CD14-positive monocyte (primary cell): ENCODE data around the gene EGFLAM. TPM values are rescaled to one million over a fixed set of nuclear protein-coding genes. Genes with fewer than 3 reads are reported as not detected.

ENCODE experiments used
- DNase-seq, 3 donors: peaks; one replicate each; pipeline ENCODE4 v3.0.0-alpha.2; 2011 to 2022
- H2AFZ ChIP-seq: 2 replicates; pipeline ENCODE4 v1.6.0; 2012; ENCODE audit warnings: mild to moderate bottlenecking, low read depth, low read length, inconsistent platforms; ENCODE audit not compliant: insufficient read depth, poor library complexity, severe bottlenecking
- H3K27ac ChIP-seq, 2 donors: 1 replicate in 1 of 2; 2 replicates in 1 of 2; pipeline ENCODE4 v1.5.1; 2012 to 2013; ENCODE audit warnings: low read length in 2 of 2, control low read depth in 1 of 2, inconsistent platforms in 1 of 2, low read depth in 1 of 2, mild to moderate bottlenecking in 1 of 2
- H3K27me3 ChIP-seq, 2 donors: one replicate each; pipeline versions ENCODE4 v1.6.0 to v1.6.1; 2011 to 2013; ENCODE audit warnings: low read length in 2 of 2; ENCODE audit not compliant: control insufficient read depth in 2 of 2, insufficient read depth in 2 of 2
- H3K36me3 ChIP-seq, 2 donors: replicated peaks in 1 of 2; 1 replicate in 1 of 2; 2 replicates in 1 of 2; pipeline versions ENCODE4 v1.5.1 to v1.6.1; 2012 to 2013; ENCODE audit warnings: low read length in 2 of 2, control low read depth in 1 of 2, inconsistent platforms in 1 of 2, mild to moderate bottlenecking in 1 of 2; ENCODE audit not compliant: insufficient read depth in 2 of 2, control insufficient read depth in 1 of 2
- H3K4me1 ChIP-seq, 2 donors: 1 replicate in 1 of 2; 2 replicates in 1 of 2; pipeline versions ENCODE4 v1.5.1 to v1.6.1; 2012 to 2013; ENCODE audit warnings: low read length in 2 of 2, control low read depth in 1 of 2, inconsistent platforms in 1 of 2, mild to moderate bottlenecking in 1 of 2, moderate library complexity in 1 of 2; ENCODE audit not compliant: insufficient read depth in 2 of 2, control insufficient read depth in 1 of 2
- H3K4me2 ChIP-seq: replicated peaks from 2 replicates; pipeline ENCODE3; 2012; ENCODE audit warnings: low read length, moderate library complexity, mild to moderate bottlenecking; ENCODE audit not compliant: poor library complexity, severe bottlenecking; ENCODE audit errors: extremely low read depth
- H3K4me3 ChIP-seq, 3 experiments: fragments of 200-600 bp in 1 of 3; sonication (generic) in 1 of 3; replicated peaks in 1 of 3; 1 replicate in 2 of 3; 2 replicates in 1 of 3; pipeline ENCODE4 v1.5.1; 2011 to 2013; ENCODE audit warnings: low read length in 3 of 3, mild to moderate bottlenecking in 3 of 3, control low read depth in 2 of 3, low read depth in 2 of 3, inconsistent platforms in 1 of 3, moderate library complexity in 1 of 3
- H3K79me2 ChIP-seq: 2 replicates; pipeline ENCODE4 v1.6.0; 2012; ENCODE audit warnings: mild to moderate bottlenecking, control low read depth, inconsistent platforms, low read length, moderate library complexity; ENCODE audit not compliant: insufficient read depth
- H3K9ac ChIP-seq: 2 replicates; pipeline ENCODE4 v1.6.0; 2017; ENCODE audit warnings: low read length, mild to moderate bottlenecking; ENCODE audit not compliant: insufficient read depth, poor library complexity, severe bottlenecking
- H3K9me3 ChIP-seq, 2 donors: replicated peaks in 1 of 2; 1 replicate in 1 of 2; 2 replicates in 1 of 2; pipeline versions ENCODE4 v1.5.1 to v1.6.1; 2012 to 2013; ENCODE audit warnings: low read length in 2 of 2, control low read depth in 1 of 2; ENCODE audit not compliant: control insufficient read depth in 1 of 2, insufficient read depth in 1 of 2
- H4K20me1 ChIP-seq: 2 replicates; pipeline ENCODE4 v1.6.0; 2012; ENCODE audit warnings: mild to moderate bottlenecking, low read length, control low read depth, moderate library complexity; ENCODE audit not compliant: insufficient read depth
- H3K27ac Mint-ChIP-seq, 7 donors: one replicate each; pipeline ENCODE4 v1.8.0; 2020; ENCODE audit warnings: mild to moderate bottlenecking in 7 of 7, mixed read lengths in 7 of 7, moderate library complexity in 6 of 7, inconsistent platforms in 2 of 7
- H3K27me3 Mint-ChIP-seq, 3 donors: one replicate each; pipeline ENCODE4 v1.8.0; 2021 to 2022; ENCODE audit warnings: low read depth in 3 of 3, mild to moderate bottlenecking in 3 of 3, mixed read lengths in 3 of 3, moderate library complexity in 3 of 3, inconsistent platforms in 1 of 3
- H3K36me3 Mint-ChIP-seq, 2 donors: one replicate each; pipeline ENCODE4 v1.8.0; 2020; ENCODE audit warnings: mixed read lengths in 2 of 2, inconsistent platforms in 1 of 2, mild to moderate bottlenecking in 1 of 2
- H3K4me1 Mint-ChIP-seq: one replicate; pipeline ENCODE4 v1.8.0; 2020; ENCODE audit warnings: mild to moderate bottlenecking, mixed read lengths
- H3K4me3 Mint-ChIP-seq, 2 donors: one replicate each; pipeline ENCODE4 v1.8.0; 2020; ENCODE audit warnings: mild to moderate bottlenecking in 2 of 2, mixed read lengths in 2 of 2, moderate library complexity in 1 of 2
- H3K9me3 Mint-ChIP-seq, 7 donors: one replicate each; pipeline ENCODE4 v1.8.0; 2020 to 2022; ENCODE audit warnings: mixed read lengths in 7 of 7, mild to moderate bottlenecking in 6 of 7, moderate library complexity in 6 of 7, inconsistent platforms in 2 of 7
- CTCF ChIP-seq: fragments of 200-600 bp; IDR thresholded peaks from one replicate; pipeline ENCODE4 v1.8.0; 2022; ENCODE audit warnings: antibody characterized with exemption, mild to moderate bottlenecking
- WGBS: methylation state at CpG from one replicate; pipeline ENCODE4 v1.1.5; 2013; ENCODE audit warnings: missing lambda C conversion rate; ENCODE audit not compliant: insufficient coverage; 5-methylcytosine and 5-hydroxymethylcytosine counted together
- intact Hi-C, 2 donors: fragments of 100-400 bp; cut with micrococcal nuclease; formaldehyde crosslinking; loops; one replicate each; pipeline versions ENCODE4 v1.15.0 to v1.15.1; 2023
- polyA plus RNA-seq, 3 donors: library from polyadenylated mRNA; depleted of rRNA in 1 of 3; unstranded in 2 of 3; stranded (reverse) in 1 of 3; fragments of 300-500 nt in 2 of 3; fragments of >200 nt in 1 of 3; fragmentation: Illumina TruSeq in 2 of 3; gene quantifications; 1 replicate in 2 of 3; 2 replicates in 1 of 3; pipeline ENCODE4 v1.2.3, GENCODE V29; 2012 to 2021

Gene EGFLAM
- polyA plus RNA-seq, 3 donors, result not detected

- intact Hi-C loops, result no loop called here
- Histone ChIP-seq H3K4me2 (no peak overlapping the region), H3K27ac (no peak overlapping the region), H3K4me1 (no peaks in the 10 kb centered on the region), H3K4me3 (no peak overlapping the region), H3K79me2 (no peaks in the 10 kb centered on the region), H3K9me3 (peaks cover 0 to 3% of the 10 kb centered on the region in 2 donors), H3K9ac (no peak overlapping the region), H3K27me3 (peaks cover 86 to 100% of the 10 kb centered on the region in 2 donors), H2AFZ (no peak overlapping the region), H3K36me3 (no peaks in the 10 kb centered on the region), H4K20me1 (no peaks in the 10 kb centered on the region)
- H3K36me3 Mint-ChIP-seq, result no peaks in the 10 kb centered on the region
- peaks cover 53 to 88% (median 57%) of the 10 kb centered on the region in 3 donors for H3K27me3 Mint-ChIP-seq
- DNase-seq, result no peak
- 95% methylated on average over 3 of the region's 7 CpGs for WGBS
- no peak for TF ChIP-seq CTCF
- peaks cover 0 to 8% (median 3%) of the 10 kb centered on the region in 7 donors for H3K9me3 Mint-ChIP-seq
- no peak overlapping the region for H3K27ac Mint-ChIP-seq
- H3K4me1 Mint-ChIP-seq, result no peaks in the 10 kb centered on the region
- peak overlapping the region in 1 of 2 donors; percentile 71 for H3K4me3 Mint-ChIP-seq
Observed at GRCh38 chr5:38472541-38472940, 214.2 kb downstream of the EGFLAM start.

- H3K4me1 Mint-ChIP-seq, result no peaks in the 10 kb centered on the region
- no peaks in the 10 kb centered on the region for H3K36me3 Mint-ChIP-seq
- Histone ChIP-seq H2AFZ (no peak overlapping the region), H3K9ac (no peak overlapping the region), H3K4me2 (no peak overlapping the region), H3K79me2 (no peaks in the 10 kb centered on the region), H4K20me1 (no peaks in the 10 kb centered on the region), H3K27ac (no peak overlapping the region), H3K36me3 (no peaks in the 10 kb centered on the region), H3K27me3 (peaks cover 87 to 100% of the 10 kb centered on the region in 2 donors), H3K9me3 (peaks cover 0 to 3% of the 10 kb centered on the region in 2 donors), H3K4me3 (no peak overlapping the region), H3K4me1 (no peaks in the 10 kb centered on the region)
- H3K27me3 Mint-ChIP-seq, result peaks cover 58 to 93% (median 59%) of the 10 kb centered on the region in 3 donors
- intact Hi-C loops, result no loop called here
- H3K27ac Mint-ChIP-seq, result no peak overlapping the region
- TF ChIP-seq CTCF, result no peak
- 39% methylated on average over 7 of the region's 8 CpGs for WGBS
- H3K9me3 Mint-ChIP-seq, result peaks cover 0 to 4% (median 1%) of the 10 kb centered on the region in 7 donors
- peak overlapping the region in 1 of 2 donors; percentile 54 for H3K4me3 Mint-ChIP-seq
- DNase-seq, result no peak
Observed at GRCh38 chr5:38473008-38473407, 214.6 kb downstream of the EGFLAM start.
